ENCODE results near the gene KRT2.

KRT2 gene

DNA sequence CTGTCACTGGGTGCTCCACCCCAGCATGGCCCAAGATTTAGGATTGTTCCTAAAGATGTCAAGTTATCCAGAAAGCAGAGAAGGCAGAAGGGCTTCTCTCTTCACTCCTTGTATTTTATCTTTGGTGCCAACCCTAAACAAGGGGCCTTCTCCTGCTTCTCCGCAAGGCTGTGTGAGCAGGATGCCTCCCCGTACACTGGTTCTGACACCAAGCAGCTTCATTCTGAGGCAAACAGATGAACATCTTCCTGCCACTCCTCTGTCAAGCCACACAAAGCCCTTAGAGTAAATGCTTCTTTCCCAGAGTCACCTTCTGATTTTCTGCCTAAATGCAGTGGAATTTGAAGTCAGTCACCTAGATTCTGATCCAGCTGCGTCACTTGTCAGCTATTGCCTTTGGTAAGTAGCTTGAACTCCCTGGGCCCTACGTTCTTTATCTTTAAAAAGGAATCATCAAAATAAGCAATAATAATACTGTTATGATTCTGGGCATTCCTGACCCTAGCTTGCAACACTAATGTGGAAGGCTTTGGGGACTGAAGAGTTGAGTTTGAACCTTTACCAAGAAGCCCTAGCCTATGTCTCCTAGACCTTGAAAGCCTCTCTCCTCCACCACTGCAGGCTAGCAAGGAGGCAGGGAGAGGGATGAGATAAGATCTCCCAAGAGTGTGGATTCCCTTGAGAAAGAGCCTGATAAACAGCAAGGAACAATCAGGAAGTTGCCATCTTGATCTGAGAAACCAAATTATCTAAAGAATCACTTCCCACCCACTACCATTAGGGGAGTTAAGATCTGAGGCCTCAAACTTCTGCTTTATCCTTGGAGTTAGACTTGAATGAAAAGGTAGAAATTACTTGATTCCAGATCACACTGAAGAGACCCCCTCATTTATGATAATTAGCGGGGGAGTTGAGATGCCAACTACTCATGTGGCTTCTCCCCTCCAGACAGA lies 39.3 kb downstream of the KRT2 start:
- no peaks in the 10 kb centered on the region for H3K9me3 ChIP-seq
- no peak overlapping the region for H3K27ac ChIP-seq
- H3K4me3 ChIP-seq (ENCODE audit: low read depth in 1 of 2, low read length in 1 of 2): no peak overlapping the region
- H3K36me3 ChIP-seq: no peaks in the 10 kb centered on the region
- H3K27me3 ChIP-seq: peaks cover 29% of the 10 kb centered on the region
- no peaks in the 10 kb centered on the region for H3K4me1 ChIP-seq (ENCODE audit: control insufficient read depth in 1 of 2, insufficient read depth in 1 of 2, low read depth in 1 of 2, low read length in 1 of 2)
- TF ChIP-seq, protein P1, sequence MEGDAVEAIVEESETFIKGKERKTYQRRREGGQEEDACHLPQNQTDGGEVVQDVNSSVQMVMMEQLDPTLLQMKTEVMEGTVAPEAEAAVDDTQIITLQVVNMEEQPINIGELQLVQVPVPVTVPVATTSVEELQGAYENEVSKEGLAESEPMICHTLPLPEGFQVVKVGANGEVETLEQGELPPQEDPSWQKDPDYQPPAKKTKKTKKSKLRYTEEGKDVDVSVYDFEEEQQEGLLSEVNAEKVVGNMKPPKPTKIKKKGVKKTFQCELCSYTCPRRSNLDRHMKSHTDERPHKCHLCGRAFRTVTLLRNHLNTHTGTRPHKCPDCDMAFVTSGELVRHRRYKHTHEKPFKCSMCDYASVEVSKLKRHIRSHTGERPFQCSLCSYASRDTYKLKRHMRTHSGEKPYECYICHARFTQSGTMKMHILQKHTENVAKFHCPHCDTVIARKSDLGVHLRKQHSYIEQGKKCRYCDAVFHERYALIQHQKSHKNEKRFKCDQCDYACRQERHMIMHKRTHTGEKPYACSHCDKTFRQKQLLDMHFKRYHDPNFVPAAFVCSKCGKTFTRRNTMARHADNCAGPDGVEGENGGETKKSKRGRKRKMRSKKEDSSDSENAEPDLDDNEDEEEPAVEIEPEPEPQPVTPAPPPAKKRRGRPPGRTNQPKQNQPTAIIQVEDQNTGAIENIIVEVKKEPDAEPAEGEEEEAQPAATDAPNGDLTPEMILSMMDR (IDR thresholded peaks at IDR 0.05): no peak

DNA sequence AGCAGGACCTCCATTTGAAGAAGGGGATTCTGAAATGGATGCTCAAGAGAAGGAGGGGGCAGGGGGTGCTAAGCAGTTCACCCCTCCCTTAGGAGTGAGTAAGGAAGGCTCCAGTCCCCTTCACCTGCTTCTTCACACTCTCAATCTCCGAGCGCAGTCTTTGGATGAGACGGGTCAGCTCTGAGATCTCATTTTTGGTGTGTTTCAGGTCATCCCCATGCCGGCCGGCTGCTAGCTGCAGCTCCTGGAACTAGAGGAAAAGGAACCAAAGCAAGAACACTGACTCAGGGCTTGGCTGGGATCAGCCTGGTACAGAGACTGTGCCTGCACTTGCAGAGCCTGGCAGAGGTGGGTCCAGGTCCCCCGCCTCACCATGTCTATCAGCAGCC lies 40.9 kb downstream of the KRT2 start:
- H3K27me3 ChIP-seq: peaks cover 29% of the 10 kb centered on the region
- H3K9me3 ChIP-seq: no peaks in the 10 kb centered on the region
- H3K36me3 ChIP-seq: no peaks in the 10 kb centered on the region
- H3K27ac ChIP-seq: no peak overlapping the region
- H3K4me1 ChIP-seq (ENCODE audit: control insufficient read depth in 1 of 2, insufficient read depth in 1 of 2, low read depth in 1 of 2, low read length in 1 of 2): no peaks in the 10 kb centered on the region
- TF ChIP-seq, protein P1 (IDR thresholded peaks at IDR 0.05): no peak
- H3K4me3 ChIP-seq (ENCODE audit: low read depth in 1 of 2, low read length in 1 of 2): no peak overlapping the region

DNA sequence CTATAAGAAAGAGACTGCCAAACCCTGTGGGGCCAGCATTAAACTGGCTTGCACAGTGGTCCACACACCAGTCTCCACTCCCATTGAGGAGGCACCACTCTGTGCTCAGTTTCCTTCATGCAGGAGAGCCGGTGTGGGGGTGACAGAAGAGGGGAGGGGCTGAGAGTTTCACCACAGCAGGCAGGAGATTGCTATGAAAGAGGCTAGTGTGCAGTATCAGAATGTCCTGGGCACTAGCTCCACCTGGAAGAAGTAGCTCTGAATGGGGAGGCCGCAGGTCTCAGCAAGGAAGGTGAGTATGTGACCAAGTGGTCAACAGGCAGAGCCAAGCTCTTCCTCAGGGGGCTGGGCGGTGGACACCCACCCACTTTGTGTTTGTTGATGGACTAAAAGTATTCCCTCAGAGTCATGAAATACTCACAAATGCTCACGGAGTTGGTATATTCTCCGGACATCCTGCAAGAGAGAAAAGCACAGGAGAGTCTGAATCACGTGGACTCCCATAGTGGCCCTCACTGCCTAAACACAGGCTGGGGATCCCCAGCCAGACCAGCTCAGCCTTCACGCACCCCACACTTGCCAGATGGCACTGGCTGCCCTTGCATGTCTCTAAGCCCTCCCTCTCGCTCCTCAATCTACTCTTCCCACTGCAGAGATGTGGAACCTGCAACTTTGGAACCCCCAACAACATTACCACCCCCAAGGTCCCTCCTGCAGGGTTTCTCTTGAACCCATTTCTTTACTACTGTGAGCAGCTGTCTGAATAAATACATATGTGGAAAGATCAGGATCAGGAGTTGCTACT lies 43.0 kb downstream of the KRT2 start:
- no peaks in the 10 kb centered on the region for H3K36me3 ChIP-seq
- no peak overlapping the region for H3K4me3 ChIP-seq (ENCODE audit: low read depth in 1 of 2, low read length in 1 of 2)
- H3K27ac ChIP-seq: no peak overlapping the region
- H3K4me1 ChIP-seq (ENCODE audit: control insufficient read depth in 1 of 2, insufficient read depth in 1 of 2, low read depth in 1 of 2, low read length in 1 of 2): no peaks in the 10 kb centered on the region
- TF ChIP-seq, protein P1 (IDR thresholded peaks at IDR 0.05): no peak
- no peaks in the 10 kb centered on the region for H3K9me3 ChIP-seq
- H3K27me3 ChIP-seq: peaks cover 29% of the 10 kb centered on the region

DNA sequence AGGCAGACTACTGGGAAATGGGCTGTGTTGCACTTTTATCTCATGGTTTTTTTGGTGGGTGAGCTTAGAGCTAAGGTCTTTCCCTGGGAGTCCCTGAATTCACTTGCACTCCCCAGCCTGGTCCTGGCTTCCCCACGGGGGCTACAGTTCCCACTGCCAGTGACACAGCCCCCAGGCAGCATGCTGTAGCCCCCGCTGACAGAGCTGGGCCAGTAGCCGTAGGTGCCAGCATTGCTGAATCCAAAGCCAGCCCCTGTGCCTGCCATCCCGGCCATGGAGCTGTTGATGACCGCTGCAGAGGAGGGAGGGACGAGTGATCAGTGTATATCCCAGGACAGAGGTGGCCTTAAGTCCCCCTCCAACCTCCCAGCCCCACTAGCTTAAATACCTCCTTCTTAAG lies 43.9 kb downstream of the KRT2 start:
- Histone ChIP-seq H3K4me3 (ENCODE audit: low read depth in 1 of 2, low read length in 1 of 2) (no peak overlapping the region), H3K27me3 (peaks cover 32% of the 10 kb centered on the region), H3K4me1 (ENCODE audit: control insufficient read depth in 1 of 2, insufficient read depth in 1 of 2, low read depth in 1 of 2, low read length in 1 of 2) (no peaks in the 10 kb centered on the region), H3K9me3 (no peaks in the 10 kb centered on the region), H3K27ac (no peak overlapping the region), H3K36me3 (no peaks in the 10 kb centered on the region)
- TF ChIP-seq, protein P1 (IDR thresholded peaks at IDR 0.05): no peak

DNA sequence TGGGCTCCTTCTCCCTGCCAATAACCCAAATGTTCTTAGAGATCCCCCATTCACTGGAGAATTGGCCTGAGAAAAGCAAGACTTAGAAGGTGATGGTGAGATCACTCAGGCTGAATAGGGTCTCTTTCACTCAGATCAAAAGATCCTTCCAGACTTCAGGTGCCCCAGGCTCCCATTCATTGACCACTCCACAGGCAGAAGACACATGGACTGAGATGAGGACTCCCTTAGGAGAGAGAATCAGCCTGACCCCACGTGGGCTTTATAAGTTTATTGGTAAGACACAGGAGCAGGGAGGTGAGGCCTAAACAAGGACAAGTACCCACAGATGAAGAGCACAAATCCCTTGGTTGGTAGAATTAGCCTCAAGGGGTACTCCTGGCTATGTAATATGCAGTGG lies 44.7 kb downstream of the KRT2 start:
- no peaks in the 10 kb centered on the region for H3K9me3 ChIP-seq
- no peak overlapping the region for H3K27ac ChIP-seq
- no peaks in the 10 kb centered on the region for H3K4me1 ChIP-seq (ENCODE audit: control insufficient read depth in 1 of 2, insufficient read depth in 1 of 2, low read depth in 1 of 2, low read length in 1 of 2)
- no peaks in the 10 kb centered on the region for H3K36me3 ChIP-seq
- H3K27me3 ChIP-seq: peaks cover 41% of the 10 kb centered on the region
- TF ChIP-seq, protein P1 (IDR thresholded peaks at IDR 0.05): no peak
- H3K4me3 ChIP-seq (ENCODE audit: low read depth in 1 of 2, low read length in 1 of 2): no peak overlapping the region
